GM23338 (cell line): ENCODE measurements around the gene XRN1. TPM values are rescaled to one million over a fixed set of nuclear protein-coding genes. Genes with fewer than 3 reads are reported as not detected.

Experiments
- ATAC-seq: fragments of 200-7000 bp; cut with Tn5 transposase; 3 replicates; pipeline ENCODE4 v1.9.1; 2020
- DNase-seq: peaks from one replicate; pipeline ENCODE4 v3.0.0-alpha.2; 2015; ENCODE audit warnings: low spot score
- H2AFZ ChIP-seq: fragments of 200-600 bp; sonication (generic); 2 replicates; pipeline ENCODE4 v1.8.0; 2016; ENCODE audit warnings: antibody characterized with exemption, mild to moderate bottlenecking, moderate library complexity
- H3F3A ChIP-seq: fragments of 200-600 bp; sonication (generic); replicated peaks from 2 replicates; pipeline ENCODE4 v1.8.0; 2017; ENCODE audit warnings: antibody characterized with exemption, mixed run types, low read depth
- H3K27ac ChIP-seq: fragments of 200-600 bp; sonication (generic); 2 replicates; pipeline ENCODE4 v1.6.1; 2016; ENCODE audit warnings: low read depth
- H3K27me3 ChIP-seq: fragments of 200-600 bp; sonication (generic); 2 replicates; pipeline ENCODE4 v1.8.0; 2016; ENCODE audit warnings: mild to moderate bottlenecking, mixed run types, moderate library complexity; ENCODE audit not compliant: insufficient read depth
- H3K36me3 ChIP-seq: fragments of 200-600 bp; sonication (generic); 2 replicates; pipeline ENCODE4 v1.8.0; 2016; ENCODE audit warnings: mild to moderate bottlenecking; ENCODE audit not compliant: insufficient read depth
- H3K4me1 ChIP-seq: fragments of 200-600 bp; sonication (generic); 2 replicates; pipeline ENCODE4 v1.8.0; 2016; ENCODE audit warnings: mild to moderate bottlenecking, moderate library complexity; ENCODE audit not compliant: insufficient read depth
- H3K4me2 ChIP-seq: fragments of 200-600 bp; sonication (generic); 2 replicates; pipeline ENCODE4 v1.7.1; 2017; ENCODE audit warnings: mixed run types
- H3K4me3 ChIP-seq: fragments of 200-600 bp; sonication (generic); 2 replicates; pipeline ENCODE4 v1.6.1; 2016; ENCODE audit warnings: mixed run types
- H3K79me2 ChIP-seq: fragments of 200-600 bp; sonication (generic); replicated peaks from 2 replicates; pipeline ENCODE4 v1.8.0; 2017; ENCODE audit warnings: mild to moderate bottlenecking; ENCODE audit not compliant: insufficient read depth
- H3K9me2 ChIP-seq: fragments of 200-600 bp; sonication (generic); 2 replicates; pipeline ENCODE4 v1.8.0; 2017; ENCODE audit not compliant: insufficient read depth
- H4K20me1 ChIP-seq: fragments of 200-600 bp; sonication (generic); replicated peaks from 2 replicates; pipeline ENCODE4 v1.8.0; 2017; ENCODE audit warnings: mild to moderate bottlenecking; ENCODE audit not compliant: insufficient read depth
- H3K27ac Mint-ChIP-seq: 2 replicates; pipeline ENCODE4 v1.8.0; 2020; ENCODE audit warnings: inconsistent platforms, mild to moderate bottlenecking, moderate library complexity, mixed read lengths
- H3K27me3 Mint-ChIP-seq: 3 replicates; pipeline ENCODE4 v1.8.0; 2022; ENCODE audit warnings: low read depth, mild to moderate bottlenecking, moderate library complexity, mixed read lengths, inconsistent platforms; ENCODE audit not compliant: insufficient read depth, poor library complexity
- H3K36me3 Mint-ChIP-seq: 3 replicates; pipeline ENCODE4 v1.8.0; 2021; ENCODE audit warnings: low read depth, mild to moderate bottlenecking, inconsistent platforms, moderate library complexity, mixed read lengths
- H3K4me1 Mint-ChIP-seq: 3 replicates; pipeline ENCODE4 v1.8.0; 2020; ENCODE audit warnings: mild to moderate bottlenecking, inconsistent platforms, mixed read lengths
- H3K4me3 Mint-ChIP-seq: 3 replicates; pipeline ENCODE4 v1.8.0; 2021; ENCODE audit warnings: moderate library complexity, mild to moderate bottlenecking, inconsistent platforms, mixed read lengths
- H3K9me3 Mint-ChIP-seq: 3 replicates; pipeline ENCODE4 v1.8.0; 2020; ENCODE audit warnings: moderate library complexity, mild to moderate bottlenecking, inconsistent platforms, mixed read lengths
- CREB1 ChIP-seq: fragments of 250-450 bp; sonication (Bioruptor Pico); IDR thresholded peaks from 2 replicates; pipeline ENCODE4 v1.5.0; 2020; ENCODE audit warnings: low read depth, mild to moderate bottlenecking, moderate library complexity
- EZH2 ChIP-seq: fragments of 200-600 bp; sonication (generic); IDR thresholded peaks from one replicate; pipeline ENCODE4 v1.8.0; 2017; ENCODE audit warnings: antibody characterized with exemption, mild to moderate bottlenecking, low read depth; ENCODE audit not compliant: unreplicated experiment
- JUNB ChIP-seq: IDR thresholded peaks from one replicate; pipeline ENCODE4 v1.6.1; 2016; ENCODE audit warnings: antibody characterized with exemption; ENCODE audit not compliant: unreplicated experiment
- NANOG ChIP-seq: IDR thresholded peaks from 2 replicates; pipeline ENCODE4 v1.6.1; 2016; ENCODE audit warnings: antibody characterized with exemption, borderline replicate concordance
- STAT1 ChIP-seq: IDR thresholded peaks from one replicate; pipeline ENCODE4 v1.6.1; 2016; ENCODE audit warnings: antibody characterized with exemption; ENCODE audit not compliant: unreplicated experiment
- ZNF114 ChIP-seq: fragments of 250-450 bp; sonication (Bioruptor Pico); IDR thresholded peaks from 2 replicates; pipeline ENCODE4 v1.5.0; 2020; ENCODE audit warnings: mild to moderate bottlenecking, moderate library complexity
- ZNF331 ChIP-seq: fragments of 250-450 bp; sonication (Bioruptor Pico); IDR thresholded peaks from 2 replicates; pipeline ENCODE4 v1.5.0; 2020; ENCODE audit warnings: low read depth, mild to moderate bottlenecking, moderate library complexity
- ZNF462 ChIP-seq: fragments of 250-450 bp; sonication (Bioruptor Pico); IDR thresholded peaks from 2 replicates; pipeline ENCODE4 v1.5.0; 2020; ENCODE audit warnings: mild to moderate bottlenecking, moderate library complexity
- polyA plus RNA-seq: library from polyadenylated mRNA; unstranded; fragments of >200 nt; fragmentation: Nextera tagmentation; extraction: Ambion mirVana; gene quantifications from 2 replicates; pipeline ENCODE4 v1.2.1, GENCODE V29; 2016
- total RNA-seq: library from RNA; depleted of rRNA; stranded (reverse); fragments of >200 nt; shearing (Covaris generic); gene quantifications from 2 replicates; pipeline ENCODE4 v1.2.3, GENCODE V29; 2014
- TF ChIP-seq, protein P1 (sequence below): IDR thresholded peaks from one replicate; pipeline ENCODE4 v1.6.1; 2018; ENCODE audit warnings: antibody characterized with exemption; ENCODE audit not compliant: unreplicated experiment

The XRN1 gene
- total and polyA plus RNA-seq, 2 experiments from 2014 or later: 10.9 to 16.6 TPM

- H3K36me3 ChIP-seq: peaks cover 9% of the 10 kb centered on the region; the same call in 1 of the 2 replicates
- Mint-ChIP-seq H3K27ac (no peak overlapping the region), H3K4me1 (no peaks in the 10 kb centered on the region), H3K36me3 (peaks cover 28% of the 10 kb centered on the region; the same call in 2 of the 3 replicates), H3K27me3 (no peaks in the 10 kb centered on the region), H3K4me3 (no peak overlapping the region), H3K9me3 (no peaks in the 10 kb centered on the region)
- no peaks in the 10 kb centered on the region for H3K4me1 ChIP-seq
- H3K27ac ChIP-seq: no peak overlapping the region
- no peaks in the 10 kb centered on the region for H4K20me1 ChIP-seq
- H2AFZ ChIP-seq: no peak overlapping the region
- DNase-seq (no peak), ATAC-seq (no peak)
- H3K79me2 ChIP-seq: no peaks in the 10 kb centered on the region
- TF ChIP-seq, protein P1, sequence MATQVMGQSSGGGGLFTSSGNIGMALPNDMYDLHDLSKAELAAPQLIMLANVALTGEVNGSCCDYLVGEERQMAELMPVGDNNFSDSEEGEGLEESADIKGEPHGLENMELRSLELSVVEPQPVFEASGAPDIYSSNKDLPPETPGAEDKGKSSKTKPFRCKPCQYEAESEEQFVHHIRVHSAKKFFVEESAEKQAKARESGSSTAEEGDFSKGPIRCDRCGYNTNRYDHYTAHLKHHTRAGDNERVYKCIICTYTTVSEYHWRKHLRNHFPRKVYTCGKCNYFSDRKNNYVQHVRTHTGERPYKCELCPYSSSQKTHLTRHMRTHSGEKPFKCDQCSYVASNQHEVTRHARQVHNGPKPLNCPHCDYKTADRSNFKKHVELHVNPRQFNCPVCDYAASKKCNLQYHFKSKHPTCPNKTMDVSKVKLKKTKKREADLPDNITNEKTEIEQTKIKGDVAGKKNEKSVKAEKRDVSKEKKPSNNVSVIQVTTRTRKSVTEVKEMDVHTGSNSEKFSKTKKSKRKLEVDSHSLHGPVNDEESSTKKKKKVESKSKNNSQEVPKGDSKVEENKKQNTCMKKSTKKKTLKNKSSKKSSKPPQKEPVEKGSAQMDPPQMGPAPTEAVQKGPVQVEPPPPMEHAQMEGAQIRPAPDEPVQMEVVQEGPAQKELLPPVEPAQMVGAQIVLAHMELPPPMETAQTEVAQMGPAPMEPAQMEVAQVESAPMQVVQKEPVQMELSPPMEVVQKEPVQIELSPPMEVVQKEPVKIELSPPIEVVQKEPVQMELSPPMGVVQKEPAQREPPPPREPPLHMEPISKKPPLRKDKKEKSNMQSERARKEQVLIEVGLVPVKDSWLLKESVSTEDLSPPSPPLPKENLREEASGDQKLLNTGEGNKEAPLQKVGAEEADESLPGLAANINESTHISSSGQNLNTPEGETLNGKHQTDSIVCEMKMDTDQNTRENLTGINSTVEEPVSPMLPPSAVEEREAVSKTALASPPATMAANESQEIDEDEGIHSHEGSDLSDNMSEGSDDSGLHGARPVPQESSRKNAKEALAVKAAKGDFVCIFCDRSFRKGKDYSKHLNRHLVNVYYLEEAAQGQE: no peak
- no peak for TF ChIP-seq STAT1
- TF ChIP-seq JUNB: no peak
- H3K4me2 ChIP-seq: no peak overlapping the region
- no peaks in the 10 kb centered on the region for H3F3A ChIP-seq
- no peaks in the 10 kb centered on the region for H3K27me3 ChIP-seq
- H3K9me2 ChIP-seq: 0 out of 2 replicates have a peak, but pooled peaks cover 4% of the 10 kb centered on the region
- no peak overlapping the region for H3K4me3 ChIP-seq
Measured at GRCh38 chr3:142385078-142385477, 62.8 kb downstream of the XRN1 start.

DNA sequence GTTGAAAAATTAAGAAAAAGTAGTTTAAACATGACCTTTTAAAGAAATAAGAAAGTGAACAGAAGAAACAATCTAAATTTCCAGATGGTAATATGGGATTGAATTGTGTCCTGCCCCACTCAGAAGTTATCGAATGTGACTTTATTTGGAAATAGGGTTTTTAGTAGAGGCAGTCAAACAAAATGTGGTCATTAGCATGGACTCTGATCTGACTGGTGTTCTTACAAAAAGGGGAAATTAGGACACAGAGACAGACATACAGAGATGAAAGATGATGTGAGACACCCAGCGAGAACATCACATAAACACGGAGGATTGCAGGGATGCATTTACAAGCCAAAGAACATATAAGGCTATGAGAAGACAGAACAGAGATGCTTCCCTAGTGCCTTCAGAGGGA is 73.2 kb downstream of the XRN1 start:
- no peak overlapping the region for H2AFZ ChIP-seq
- 0 out of 2 replicates have a peak, but pooled peaks cover 4% of the 10 kb centered on the region for H3K36me3 ChIP-seq
- no peaks in the 10 kb centered on the region for H3K79me2 ChIP-seq
- no peaks in the 10 kb centered on the region for H3K27me3 ChIP-seq
- H3K4me2 ChIP-seq: no peak overlapping the region
- H3K4me3 Mint-ChIP-seq: no peak overlapping the region
- no peak overlapping the region for H3K27ac ChIP-seq
- H3F3A ChIP-seq: no peaks in the 10 kb centered on the region
- H4K20me1 ChIP-seq: no peaks in the 10 kb centered on the region
- no peak for DNase-seq
- H3K4me1 ChIP-seq: no peaks in the 10 kb centered on the region
- H3K4me1 Mint-ChIP-seq: no peaks in the 10 kb centered on the region
- no peak overlapping the region for H3K4me3 ChIP-seq
- no peaks in the 10 kb centered on the region for H3K36me3 Mint-ChIP-seq
- no peaks in the 10 kb centered on the region for H3K9me3 Mint-ChIP-seq
- H3K27ac Mint-ChIP-seq: no peak overlapping the region
- ATAC-seq: no peak
- peaks cover 1% of the 10 kb centered on the region for H3K27me3 Mint-ChIP-seq
- no peaks in the 10 kb centered on the region for H3K9me2 ChIP-seq
- no peak for TF ChIP-seq EZH2
- no peak for TF ChIP-seq NANOG
- TF ChIP-seq ZNF331: no peak
- TF ChIP-seq, protein P1: no peak
- TF ChIP-seq ZNF462: no peak
- TF ChIP-seq CREB1 (CRISPR knock-in tag): no peak
- TF ChIP-seq JUNB: no peak
- TF ChIP-seq ZNF114: no peak
